Aorta (tissue), 5 donors: Measurements from ENCODE around the gene DOC2A. TPM values are rescaled to one million over a fixed set of nuclear protein-coding genes. Genes with fewer than 3 reads are reported as not detected.

Experiments
- ATAC-seq: fragments of 200-7000 bp; cut with Tn5 transposase; one replicate; pipeline ENCODE4 v1.9.1; 2022; ENCODE audit warnings: moderate library complexity; ENCODE audit not compliant: low FRiP score
- DNase-seq, 2 donors: peaks; one replicate each; pipeline ENCODE4 v3.0.0-alpha.2; 2020
- H3K27ac ChIP-seq, 2 donors: one replicate each; pipeline ENCODE4 v1.5.1; 2013; ENCODE audit warnings: low read length in 2 of 2, mild to moderate bottlenecking in 2 of 2, moderate library complexity in 2 of 2, control low read depth in 1 of 2, inconsistent platforms in 1 of 2, low read depth in 1 of 2
- H3K27me3 ChIP-seq, 2 donors: one replicate each; pipeline ENCODE4 v1.6.1; 2013; ENCODE audit warnings: control low read depth in 1 of 2, low read length in 1 of 2, mild to moderate bottlenecking in 1 of 2, moderate library complexity in 1 of 2; ENCODE audit not compliant: insufficient read depth in 2 of 2, control insufficient read depth in 1 of 2
- H3K36me3 ChIP-seq, 2 donors: one replicate each; pipeline ENCODE4 v1.6.1; 2013; ENCODE audit warnings: control low read depth in 1 of 2, low read length in 1 of 2, mild to moderate bottlenecking in 1 of 2; ENCODE audit not compliant: insufficient read depth in 2 of 2, control insufficient read depth in 1 of 2
- H3K4me1 ChIP-seq, 2 donors: one replicate each; pipeline ENCODE4 v1.6.1; 2013; ENCODE audit warnings: low read length in 2 of 2, control low read depth in 1 of 2, mild to moderate bottlenecking in 1 of 2, moderate library complexity in 1 of 2; ENCODE audit not compliant: insufficient read depth in 2 of 2, control insufficient read depth in 1 of 2
- H3K4me3 ChIP-seq, 2 donors: one replicate each; pipeline ENCODE4 v1.5.1; 2013; ENCODE audit warnings: low read length in 2 of 2, control low read depth in 1 of 2, mild to moderate bottlenecking in 1 of 2
- H3K9me3 ChIP-seq: one replicate; pipeline ENCODE4 v1.6.1; 2013; ENCODE audit warnings: mild to moderate bottlenecking, low read length; ENCODE audit not compliant: control insufficient read depth
- WGBS, 2 donors: extraction: QIAGEN DNeasy Blood & Tissue Kit; methylation state at CpG; one replicate each; pipeline ENCODE4 v1.1.7; 2013; 5-methylcytosine and 5-hydroxymethylcytosine counted together
- intact Hi-C, 2 donors: fragments of 100-400 bp; cut with DNase I; formaldehyde crosslinking; loops; one replicate each; pipeline versions ENCODE4 v1.14.2 to v1.15.0; 2022
- polyA plus RNA-seq, 2 donors: library from polyadenylated mRNA; stranded (reverse); fragments of 200-250 nt; gene quantifications; one replicate each; pipeline ENCODE4 v1.2.3, GENCODE V29; 2013
- total RNA-seq, 2 donors: library from RNA; stranded (reverse); fragmentation: NEBNext Ultra II Directional; extraction: Animal tissue kit (Norgen Biotek cat#: 25700); gene quantifications; one replicate each; pipeline ENCODE4 v1.2.1, GENCODE V29; 2021
- donor health status: healthy with polysubstance abuse.
- donor health status: Bipolar disorder and iron deficiency.
- donor health status: DM: no; HTN: no; CAD: no.
- donor health status: DM: no; HTN: no; CAD: no.
- donor health status: DM: yes; HTN: yes; CAD: no.

DOC2A gene
- total and polyA plus RNA-seq, 4 donors: 0.08 to 1.8 (median 0.23) TPM; not detected in 1

- Histone ChIP-seq H3K4me3 (no peak overlapping the region), H3K36me3 (no peaks in the 10 kb centered on the region), H3K27ac (no peak overlapping the region), H3K27me3 (no peaks in the 10 kb centered on the region), H3K9me3 (no peaks in the 10 kb centered on the region), H3K4me1 (no peaks in the 10 kb centered on the region)
- ATAC-seq: no peak
- intact Hi-C loops: no loop called here
- DNase-seq: no peak
- 20 to 22% methylated on average over 23 of the region's 23 CpGs for WGBS, 2 donors
Observed at GRCh38 chr16:30030011-30030685, 19.3 kb upstream of the DOC2A start.

- 9 to 13% methylated on average over 18 of the region's 18 CpGs for WGBS, 2 donors
- DNase-seq (no peak), ATAC-seq (no peak)
- no peaks in the 10 kb centered on the region for H3K9me3 ChIP-seq
- intact Hi-C loops: loop anchor here in 1 of 2 donors (10.0 kb wide), 1 partner anchor 334 kb away; no protein-coding TSS in a partner anchor
- no peaks in the 10 kb centered on the region for H3K36me3 ChIP-seq
- no peaks in the 10 kb centered on the region for H3K27me3 ChIP-seq
- H3K4me3 ChIP-seq: no peak overlapping the region
- no peak overlapping the region for H3K27ac ChIP-seq
- H3K4me1 ChIP-seq: no peaks in the 10 kb centered on the region
Observed at GRCh38 chr16:30028438-30029076, 17.7 kb upstream of the DOC2A start.

- no peak overlapping the region for H3K27ac ChIP-seq
- H3K4me3 ChIP-seq: no peak overlapping the region
- WGBS, 2 donors: 38 to 40% methylated on average over 11 to 13 of the region's 13 CpGs
- H3K9me3 ChIP-seq: no peaks in the 10 kb centered on the region
- H3K27me3 ChIP-seq: no peaks in the 10 kb centered on the region
- no peak for ATAC-seq
- no peak for DNase-seq
- no peaks in the 10 kb centered on the region for H3K4me1 ChIP-seq
- no peaks in the 10 kb centered on the region for H3K36me3 ChIP-seq
- intact Hi-C loops: loop anchor here in 1 of 2 donors (10.0 kb wide), 1 partner anchor 333 kb away; no protein-coding TSS in a partner anchor
Observed at GRCh38 chr16:30027588-30028437, 17.0 kb upstream of the DOC2A start.

GRCh38 chr16:30026449-30026848 lies 15.6 kb upstream of the DOC2A start:
- no peaks in the 10 kb centered on the region for H3K27me3 ChIP-seq
- 85 to 88% methylated on average over 18 of the region's 18 CpGs for WGBS, 2 donors
- no peak for ATAC-seq
- no peak overlapping the region for H3K4me3 ChIP-seq
- DNase-seq: no peak
- H3K9me3 ChIP-seq: no peaks in the 10 kb centered on the region
- intact Hi-C loops: loop anchor here in 1 of 2 donors (10.0 kb wide), 1 partner anchor 332 kb away; no protein-coding TSS in a partner anchor
- no peaks in the 10 kb centered on the region for H3K36me3 ChIP-seq
- no peaks in the 10 kb centered on the region for H3K4me1 ChIP-seq
- H3K27ac ChIP-seq: no peak overlapping the region

GRCh38 chr16:30025574-30025973 lies 14.7 kb upstream of the DOC2A start:
- H3K27ac ChIP-seq: no peak overlapping the region
- no peak for ATAC-seq
- H3K4me3 ChIP-seq: no peak overlapping the region
- no peaks in the 10 kb centered on the region for H3K36me3 ChIP-seq
- H3K4me1 ChIP-seq: no peaks in the 10 kb centered on the region
- H3K27me3 ChIP-seq: no peaks in the 10 kb centered on the region
- WGBS, 2 donors: 71 to 75% methylated on average over 7 of the region's 7 CpGs
- intact Hi-C loops: loop anchor here in 1 of 2 donors (10.0 kb wide), 1 partner anchor 331 kb away; no protein-coding TSS in a partner anchor
- H3K9me3 ChIP-seq: no peaks in the 10 kb centered on the region
- no peak for DNase-seq

- no peaks in the 10 kb centered on the region for H3K4me1 ChIP-seq
- intact Hi-C loops: loop anchor here in 1 of 2 donors (10.0 kb wide), 1 partner anchor 330 kb away; no protein-coding TSS in a partner anchor
- H3K36me3 ChIP-seq: no peaks in the 10 kb centered on the region
- no peak overlapping the region for H3K4me3 ChIP-seq
- no peaks in the 10 kb centered on the region for H3K9me3 ChIP-seq
- ATAC-seq (no peak), DNase-seq (no peak)
- H3K27me3 ChIP-seq: no peaks in the 10 kb centered on the region
- WGBS, 2 donors: 74 to 76% methylated on average over 20 of the region's 20 CpGs
- no peak overlapping the region for H3K27ac ChIP-seq
Observed at GRCh38 chr16:30025156-30025555, 14.3 kb upstream of the DOC2A start.

- Histone ChIP-seq H3K4me1 (no peaks in the 10 kb centered on the region), H3K36me3 (no peaks in the 10 kb centered on the region), H3K4me3 (no peak overlapping the region), H3K9me3 (no peaks in the 10 kb centered on the region), H3K27ac (no peak overlapping the region), H3K27me3 (no peaks in the 10 kb centered on the region)
- intact Hi-C loops: loop anchor here in 1 of 2 donors (10.0 kb wide), 1 partner anchor 330 kb away; no protein-coding TSS in a partner anchor
- ATAC-seq (no peak), DNase-seq (no peak)
- 74 to 75% methylated on average over 14 to 16 of the region's 16 CpGs for WGBS, 2 donors
Observed at GRCh38 chr16:30024451-30024850, 13.6 kb upstream of the DOC2A start.

- ATAC-seq (no peak), DNase-seq (no peak)
- intact Hi-C loops: loop anchor here in 1 of 2 donors (10.0 kb wide), 1 partner anchor 329 kb away; no protein-coding TSS in a partner anchor
- H3K9me3 ChIP-seq: no peaks in the 10 kb centered on the region
- no peaks in the 10 kb centered on the region for H3K4me1 ChIP-seq
- WGBS, 2 donors: 83 to 84% methylated on average over 11 of the region's 11 CpGs
- no peak overlapping the region for H3K4me3 ChIP-seq
- no peaks in the 10 kb centered on the region for H3K27me3 ChIP-seq
- H3K36me3 ChIP-seq: no peaks in the 10 kb centered on the region
- no peak overlapping the region for H3K27ac ChIP-seq
Observed at GRCh38 chr16:30023586-30023985, 12.8 kb upstream of the DOC2A start.
